GM12892 (cell line): Measurements from ENCODE around the gene TMCC3.

ENCODE experiments used
- POLR2A ChIP-seq: IDR thresholded peaks from 2 replicates; pipeline ENCODE4 v1.6.1; 2011; ENCODE audit warnings: low read depth, low read length, control low read depth
- POLR2AphosphoS5 ChIP-seq: IDR thresholded peaks from 2 replicates; pipeline ENCODE4 v1.6.1; 2011; ENCODE audit warnings: low read depth, low read length, control low read depth
- TAF1 ChIP-seq: IDR thresholded peaks from 2 replicates; pipeline ENCODE4 v1.6.1; 2011; ENCODE audit warnings: low read depth, mild to moderate bottlenecking, control low read depth, low read length, borderline replicate concordance

DNA sequence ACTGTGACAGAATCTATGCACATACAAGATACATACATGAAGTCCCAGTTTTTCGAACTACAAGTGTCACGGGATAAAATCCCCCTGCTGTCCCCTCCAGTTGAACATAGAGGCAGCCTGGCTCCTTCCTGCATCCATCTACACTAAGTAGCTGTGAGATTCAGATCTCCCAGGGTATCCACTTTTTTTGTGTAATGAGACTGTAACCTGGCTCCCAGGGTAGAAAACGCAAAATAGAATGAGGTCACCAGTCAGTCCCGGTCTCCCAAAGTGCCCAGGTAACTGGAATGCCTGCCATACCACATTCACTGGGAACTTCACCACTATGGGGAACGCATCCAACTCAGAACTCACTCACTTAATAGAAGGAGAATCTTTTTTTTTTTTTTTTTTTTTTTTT lies 67.8 kb downstream of the TMCC3 start:
- TF ChIP-seq POLR2A (no peak), POLR2AphosphoS5 (no peak), TAF1 (no peak)
